Left ventricle myocardium inferior (tissue), 1 donor: ENCODE results near the gene ZXDC. TPM values are rescaled to one million over a fixed set of nuclear protein-coding genes. Genes with fewer than 3 reads are reported as not detected.

Experiments
- DNase-seq: peaks from one replicate; pipeline ENCODE4 v3.0.0-alpha.2; 2020
- H3K27ac ChIP-seq: fragments of 200-600 bp; replicated peaks from 2 replicates; pipeline ENCODE4 v1.8.0; 2021
- H3K27me3 ChIP-seq: fragments of 200-600 bp; 2 replicates; pipeline ENCODE4 v1.8.0; 2021; ENCODE audit warnings: low read depth
- H3K36me3 ChIP-seq: fragments of 200-600 bp; 2 replicates; pipeline ENCODE4 v1.8.0; 2021
- H3K4me1 ChIP-seq: fragments of 200-600 bp; 2 replicates; pipeline ENCODE4 v1.8.0; 2021
- H3K4me3 ChIP-seq: fragments of 200-600 bp; 2 replicates; pipeline ENCODE4 v1.8.0; 2021; ENCODE audit warnings: mild to moderate bottlenecking, moderate library complexity
- H3K9me3 ChIP-seq: fragments of 200-600 bp; replicated peaks from 2 replicates; pipeline ENCODE4 v1.8.0; 2021
- intact Hi-C: fragments of 100-400 bp; cut with micrococcal nuclease; formaldehyde crosslinking; loops from one replicate; pipeline ENCODE4 v1.11.0; 2022
- total RNA-seq: library from RNA; stranded (reverse); fragmentation: NEBNext Ultra II Directional; extraction: Animal tissue kit (Norgen Biotek cat#: 25700); gene quantifications from one replicate; pipeline ENCODE4 v1.2.1, GENCODE V29; 2021
- TF ChIP-seq, protein P1 (sequence below): fragments of 200-600 bp; IDR thresholded peaks from 2 replicates; pipeline ENCODE4 v1.8.0; 2021; ENCODE audit warnings: antibody characterized with exemption, mild to moderate bottlenecking, borderline replicate concordance
- donor health status: DM: no; HTN: yes; CAD: no; lungs with severe emphysema.

ZXDC gene
- total RNA-seq, 1 donor from 2014 or later, result 15.6 TPM

DNA sequence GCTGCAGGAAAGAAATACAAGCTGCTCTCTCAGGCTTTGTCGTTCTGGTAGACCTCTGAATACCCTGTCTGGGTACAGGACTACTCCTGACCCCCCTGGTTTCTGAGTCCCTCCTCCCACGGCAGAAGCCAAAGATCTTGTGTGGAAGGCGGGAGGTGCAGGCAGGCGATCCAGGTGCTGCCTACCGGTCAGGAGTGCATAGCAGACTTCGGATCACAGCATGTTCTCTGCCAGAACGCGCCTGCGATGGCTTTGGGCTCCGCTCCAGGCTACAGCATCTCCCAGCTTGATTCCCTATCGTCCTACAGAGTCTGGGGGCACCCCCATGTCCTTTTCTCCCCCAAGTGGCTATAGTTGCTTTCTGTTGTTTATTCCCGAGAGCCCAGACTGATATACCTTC lies 83.4 kb downstream of the ZXDC start:
- intact Hi-C loops, result loop anchor here (10.0 kb wide), 1 partner anchor 257 kb away; no protein-coding TSS in a partner anchor
- Histone ChIP-seq H3K4me1 (peaks cover 20% of the 10 kb centered on the region), H3K4me3 (no peak overlapping the region), H3K36me3 (no peaks in the 10 kb centered on the region), H3K9me3 (no peaks in the 10 kb centered on the region), H3K27me3 (peaks cover 41% of the 10 kb centered on the region), H3K27ac (no peak overlapping the region)
- TF ChIP-seq, protein P1, sequence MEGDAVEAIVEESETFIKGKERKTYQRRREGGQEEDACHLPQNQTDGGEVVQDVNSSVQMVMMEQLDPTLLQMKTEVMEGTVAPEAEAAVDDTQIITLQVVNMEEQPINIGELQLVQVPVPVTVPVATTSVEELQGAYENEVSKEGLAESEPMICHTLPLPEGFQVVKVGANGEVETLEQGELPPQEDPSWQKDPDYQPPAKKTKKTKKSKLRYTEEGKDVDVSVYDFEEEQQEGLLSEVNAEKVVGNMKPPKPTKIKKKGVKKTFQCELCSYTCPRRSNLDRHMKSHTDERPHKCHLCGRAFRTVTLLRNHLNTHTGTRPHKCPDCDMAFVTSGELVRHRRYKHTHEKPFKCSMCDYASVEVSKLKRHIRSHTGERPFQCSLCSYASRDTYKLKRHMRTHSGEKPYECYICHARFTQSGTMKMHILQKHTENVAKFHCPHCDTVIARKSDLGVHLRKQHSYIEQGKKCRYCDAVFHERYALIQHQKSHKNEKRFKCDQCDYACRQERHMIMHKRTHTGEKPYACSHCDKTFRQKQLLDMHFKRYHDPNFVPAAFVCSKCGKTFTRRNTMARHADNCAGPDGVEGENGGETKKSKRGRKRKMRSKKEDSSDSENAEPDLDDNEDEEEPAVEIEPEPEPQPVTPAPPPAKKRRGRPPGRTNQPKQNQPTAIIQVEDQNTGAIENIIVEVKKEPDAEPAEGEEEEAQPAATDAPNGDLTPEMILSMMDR, result no peak
- no peak for DNase-seq

- intact Hi-C loops, result loop anchor here (10.0 kb wide), 1 partner anchor 257 kb away; no protein-coding TSS in a partner anchor
These were observed 84.1 kb downstream of the ZXDC start for GRCh38 chr3:126391631-126392030.

DNA sequence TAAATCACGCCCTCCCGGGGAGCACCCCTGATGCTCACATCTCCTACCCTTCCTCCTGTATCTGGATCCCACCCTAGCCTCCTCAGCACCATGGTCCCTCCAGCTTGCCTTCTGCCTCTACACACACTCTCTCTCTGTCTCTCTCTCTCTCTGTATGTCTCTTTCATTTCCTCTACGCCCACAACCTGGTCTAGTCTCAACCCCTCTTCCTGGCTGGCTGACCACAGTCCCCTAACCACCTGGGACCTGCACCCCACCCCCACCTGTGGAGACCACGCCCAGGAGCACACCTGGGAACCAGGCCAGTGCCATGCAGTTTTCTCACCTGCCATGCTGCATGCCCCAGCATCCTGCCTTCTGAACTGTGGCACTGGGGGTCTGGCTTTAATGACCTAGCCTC lies 84.9 kb downstream of the ZXDC start:
- intact Hi-C loops, result loop anchor here (10.0 kb wide), 1 partner anchor 256 kb away; no protein-coding TSS in a partner anchor
- DNase-seq, result no peak
- no peak overlapping the region for H3K4me3 ChIP-seq
- H3K27me3 ChIP-seq, result peaks cover 37% of the 10 kb centered on the region
- TF ChIP-seq, protein P1, result no peak
- no peak overlapping the region for H3K27ac ChIP-seq
- H3K9me3 ChIP-seq, result no peaks in the 10 kb centered on the region
- H3K4me1 ChIP-seq, result peaks cover 20% of the 10 kb centered on the region
- no peaks in the 10 kb centered on the region for H3K36me3 ChIP-seq

More at GRCh38 chr3:126391631-126392030, 84.1 kb downstream of the ZXDC start:
- Histone ChIP-seq H3K4me3 (no peak overlapping the region), H3K4me1 (peaks cover 20% of the 10 kb centered on the region), H3K36me3 (no peaks in the 10 kb centered on the region), H3K27ac (no peak overlapping the region), H3K9me3 (no peaks in the 10 kb centered on the region), H3K27me3 (peaks cover 41% of the 10 kb centered on the region)
- TF ChIP-seq, protein P1, result no peak
- no peak for DNase-seq

DNA sequence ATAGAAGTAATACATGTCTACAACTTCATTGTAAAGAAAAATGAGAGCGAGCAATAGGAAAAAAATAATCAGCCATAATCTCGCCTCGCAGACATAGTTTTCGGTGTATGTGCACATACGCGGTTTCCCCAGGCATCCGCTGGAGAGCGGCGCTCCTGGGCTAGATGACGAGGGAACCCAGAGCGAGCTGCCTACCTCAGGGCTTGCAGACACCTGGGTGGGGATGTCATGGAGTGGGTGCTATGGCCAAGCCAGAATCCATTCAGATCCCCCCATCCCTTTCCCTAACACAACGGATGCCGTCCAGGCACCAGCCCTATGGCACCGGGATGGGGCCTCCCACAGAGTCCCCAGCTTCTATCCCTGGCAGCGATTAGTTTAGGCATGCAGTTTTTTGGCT lies 85.5 kb downstream of the ZXDC start:
- peaks cover 32% of the 10 kb centered on the region for H3K27me3 ChIP-seq
- TF ChIP-seq, protein P1, result no peak
- DNase-seq, result no peak
- peaks cover 20% of the 10 kb centered on the region for H3K4me1 ChIP-seq
- no peaks in the 10 kb centered on the region for H3K9me3 ChIP-seq
- no peak overlapping the region for H3K4me3 ChIP-seq
- no peaks in the 10 kb centered on the region for H3K36me3 ChIP-seq
- no peak overlapping the region for H3K27ac ChIP-seq
- intact Hi-C loops, result loop anchor here (10.0 kb wide), 1 partner anchor 255 kb away; no protein-coding TSS in a partner anchor

- Histone ChIP-seq H3K9me3 (no peaks in the 10 kb centered on the region), H3K4me1 (peaks cover 16% of the 10 kb centered on the region), H3K27ac (no peak overlapping the region), H3K4me3 (peak overlapping the region; percentile 65), H3K27me3 (peaks cover 27% of the 10 kb centered on the region), H3K36me3 (no peaks in the 10 kb centered on the region)
- intact Hi-C loops, result loop anchor here (5.0 to 10.0 kb wide), 2 partner anchors 132 to 255 kb away; no protein-coding TSS in a partner anchor
- TF ChIP-seq, protein P1, result no peak
- no peak for DNase-seq
These were observed 85.9 kb downstream of the ZXDC start for GRCh38 chr3:126389794-126390146.
